Activated CD4-positive, alpha-beta T cell treated with anti-CD3 and anti-CD28 coated beads, Interleukin-2, amount 50 U/mL, for 48 hours (primary cell): Measurements from ENCODE around the gene PDSS2.
"Not testable (repeated sequence)": the region's sequence is repeated elsewhere in the genome, so short reads cannot be mapped to it uniquely, and the experiment has no call there.

Source experiments
- DNase-seq, 2 experiments: peaks; one replicate each; pipeline ENCODE4 v3.0.0-alpha.2; 2020

PDSS2 gene

GRCh38 chr6:107318100-107318736 is 141.1 kb downstream of the PDSS2 start:
- DNase-seq, result peak; percentile 25 to 45

DNA sequence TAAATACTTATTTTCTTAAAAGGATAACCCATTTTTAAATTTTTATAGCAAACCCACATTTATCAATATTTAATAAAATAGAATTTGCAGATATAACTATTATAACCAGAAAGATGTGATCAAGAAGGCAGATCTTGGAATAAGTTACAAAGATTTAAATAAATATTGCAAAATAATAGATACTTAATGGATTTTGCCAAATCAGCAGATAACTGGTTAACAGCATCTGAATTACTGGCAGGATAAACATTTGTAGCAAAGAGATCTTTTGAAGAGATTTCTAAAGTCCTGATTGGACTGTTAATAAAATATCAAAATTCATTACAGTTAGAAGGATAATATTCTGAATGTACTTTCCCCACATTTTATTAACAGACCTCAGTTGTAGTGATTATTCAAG is 144.2 kb downstream of the PDSS2 start:
- no peak for DNase-seq

DNA sequence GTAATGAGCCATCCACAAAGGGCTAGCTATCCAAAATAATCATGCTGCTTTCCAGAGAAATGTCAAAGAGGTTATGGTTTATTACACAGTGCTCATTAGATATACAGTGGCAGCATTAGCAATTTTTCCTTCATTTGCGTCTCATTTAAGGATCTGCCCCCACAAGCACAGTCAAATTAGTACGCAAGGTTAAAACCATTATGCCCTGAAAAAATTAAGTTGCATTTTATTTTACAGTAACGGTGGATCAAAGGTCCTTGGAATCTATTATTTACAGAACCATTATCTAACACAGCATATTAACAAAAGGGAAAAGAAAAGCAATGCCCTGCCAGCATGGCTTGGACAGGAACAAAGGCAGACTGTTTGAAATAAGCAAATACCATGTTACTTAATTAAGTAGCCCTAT is 144.8 kb downstream of the PDSS2 start:
- DNase-seq, result no peak

DNA sequence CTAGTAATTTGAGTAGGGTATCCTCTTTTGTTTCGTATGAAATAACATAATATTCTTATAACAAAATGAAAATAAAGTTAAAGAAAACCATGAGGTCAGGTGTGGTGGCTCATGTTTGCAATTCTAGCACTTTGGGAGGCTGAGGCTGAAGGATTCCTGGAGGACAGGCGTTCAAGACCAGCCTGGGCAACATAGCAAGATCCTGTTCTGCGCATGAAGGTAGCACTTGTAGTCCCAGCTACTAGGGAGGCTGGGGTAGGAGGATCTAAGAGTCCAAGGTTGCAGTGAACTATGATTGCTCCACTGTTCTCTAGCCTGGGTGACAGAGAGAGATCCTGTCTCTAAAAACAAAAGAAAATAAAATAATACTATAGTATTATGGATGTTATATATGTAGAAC is 145.6 kb downstream of the PDSS2 start:
- no peak for DNase-seq

- DNase-seq, result no peak
These were observed 149.0 kb downstream of the PDSS2 start for GRCh38 chr6:107310362-107310761.

GRCh38 chr6:107308677-107309076 is 150.7 kb downstream of the PDSS2 start:
- no peak for DNase-seq

GRCh38 chr6:107305994-107306393 is 153.4 kb downstream of the PDSS2 start:
- DNase-seq, result not testable (repeated sequence)

DNA sequence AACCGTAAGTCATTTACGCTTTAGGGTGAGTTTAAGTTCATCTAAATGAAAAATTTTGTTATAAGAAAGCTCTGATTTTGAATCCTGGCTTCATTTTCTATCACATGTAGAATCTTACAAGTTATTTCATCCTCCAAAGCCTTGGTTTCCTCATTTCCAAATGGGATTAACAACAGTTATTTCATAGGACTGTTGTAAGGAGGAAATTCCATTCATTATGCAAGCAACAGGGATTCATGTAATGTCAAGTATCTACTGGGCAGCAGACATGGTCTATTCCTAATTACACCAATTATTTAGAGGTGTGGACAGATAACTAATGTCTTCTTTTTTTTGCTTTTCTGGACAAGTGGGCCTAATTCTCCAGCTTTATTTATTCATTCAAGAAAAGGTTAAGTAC is 154.0 kb downstream of the PDSS2 start:
- DNase-seq, result no peak

- peak; percentile 42 to 62 for DNase-seq
These were observed 154.8 kb downstream of the PDSS2 start for GRCh38 chr6:107304421-107305025.

DNA sequence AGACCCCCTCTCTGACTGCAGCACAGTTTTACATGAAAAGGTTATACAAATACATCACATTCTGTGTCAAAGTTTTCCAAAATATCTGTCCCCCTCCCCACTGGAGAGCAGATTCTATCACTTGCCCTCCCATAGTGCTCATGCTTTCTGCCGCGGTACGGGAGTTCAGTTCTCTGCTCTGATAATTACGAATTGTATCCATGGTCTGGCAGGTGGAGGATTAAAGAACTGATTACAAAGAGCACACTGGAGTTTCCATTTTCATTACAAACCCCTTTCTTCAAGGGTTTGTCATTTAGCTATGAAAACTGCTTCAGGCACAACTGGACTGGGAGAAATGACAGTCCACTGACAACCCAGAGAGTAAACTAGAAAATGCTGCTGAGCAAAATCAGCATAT is 166.0 kb downstream of the PDSS2 start:
- DNase-seq, result no peak

DNA sequence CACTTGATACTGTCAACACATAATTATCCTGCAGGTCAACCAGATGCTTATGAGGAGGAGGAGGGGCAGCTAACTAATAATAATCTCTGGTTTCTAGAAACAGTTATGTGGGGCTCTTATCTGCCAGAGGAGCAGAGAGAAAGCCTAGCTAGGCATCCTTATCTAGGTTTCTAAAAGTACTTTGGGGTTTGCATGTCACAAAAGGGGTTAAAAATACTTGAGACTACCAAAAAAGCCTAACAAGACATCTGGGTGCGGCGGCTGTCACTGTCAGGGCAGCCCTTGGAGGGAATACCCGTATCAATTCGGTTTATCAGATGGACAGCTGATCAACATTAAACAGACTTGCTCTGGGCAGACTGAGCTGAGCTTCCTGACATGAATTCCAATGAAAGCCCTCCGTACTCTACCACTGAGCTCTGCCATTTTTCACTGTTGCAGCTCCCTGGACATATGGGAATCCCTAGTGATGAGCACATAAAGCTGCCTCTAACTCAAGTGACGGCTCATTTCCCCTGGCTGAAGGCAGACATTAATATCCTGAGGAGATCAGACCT is 166.6 kb downstream of the PDSS2 start:
- DNase-seq, result no peak

- no peak for DNase-seq
These were observed 168.9 kb downstream of the PDSS2 start for GRCh38 chr6:107290491-107290890.

GRCh38 chr6:107289258-107289657 is 170.1 kb downstream of the PDSS2 start:
- not testable (repeated sequence) for DNase-seq

GRCh38 chr6:107285683-107286082 is 173.7 kb downstream of the PDSS2 start:
- DNase-seq, result not testable (repeated sequence)

DNA sequence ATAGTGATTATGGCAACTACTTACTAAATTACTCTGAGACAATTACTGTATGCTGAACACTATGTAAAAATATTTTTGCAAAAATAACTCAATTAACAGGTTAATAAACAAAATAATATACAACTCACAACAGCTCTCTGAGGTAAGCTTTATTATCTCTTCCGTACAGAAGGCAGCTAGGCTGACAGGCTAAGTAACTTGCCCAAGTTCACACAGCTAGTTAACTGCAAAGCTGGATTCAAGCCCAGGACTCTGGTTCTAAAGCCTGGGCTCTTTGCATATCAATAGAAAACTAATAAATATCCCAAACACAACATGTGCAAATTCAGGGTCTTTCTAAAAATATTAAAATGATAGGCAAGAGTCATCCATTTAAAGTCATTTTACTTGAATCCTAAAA is 174.6 kb downstream of the PDSS2 start:
- no peak for DNase-seq

DNA sequence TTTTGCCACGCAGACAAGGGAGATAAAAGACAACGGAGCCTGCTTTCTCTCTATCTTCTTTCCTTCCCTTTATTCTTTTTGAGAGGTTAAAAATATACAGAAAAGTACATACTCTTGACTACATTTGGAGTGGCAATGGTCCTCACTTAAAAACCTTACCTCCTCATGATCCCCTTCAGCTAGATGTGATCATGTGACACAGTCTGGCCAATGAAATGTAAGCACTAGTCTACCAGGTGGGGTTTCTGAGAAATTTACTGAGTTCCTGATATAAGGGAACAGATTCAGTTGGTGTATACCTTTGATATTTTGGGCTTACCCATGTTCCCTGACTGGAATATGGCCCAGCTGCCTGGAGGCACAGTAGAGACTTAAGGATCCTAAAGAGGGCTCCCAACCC is 178.6 kb downstream of the PDSS2 start:
- DNase-seq, result no peak

GRCh38 chr6:107280001-107280400 is 179.4 kb downstream of the PDSS2 start:
- not testable (repeated sequence) for DNase-seq

GRCh38 chr6:107275330-107275865 is 184.0 kb downstream of the PDSS2 start:
- DNase-seq, result no peak

DNA sequence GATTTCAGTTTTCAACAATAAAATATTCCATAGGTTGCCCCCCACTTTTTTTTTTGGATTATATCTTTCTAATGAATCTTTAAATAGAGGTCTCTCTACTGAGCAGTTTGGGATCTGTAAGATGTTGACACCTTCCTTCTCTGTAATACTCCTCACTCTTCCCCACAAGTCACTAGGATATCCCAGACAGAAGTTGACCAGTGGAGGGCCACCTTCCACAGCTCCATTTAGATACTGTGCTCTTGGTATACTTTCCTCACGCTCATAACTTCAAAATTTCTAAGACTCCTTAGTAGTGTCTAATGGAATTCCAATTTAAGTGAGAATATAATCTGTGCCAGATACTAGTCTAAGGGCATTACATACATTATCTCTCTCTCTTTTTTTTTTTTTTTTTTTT is 185.1 kb downstream of the PDSS2 start:
- no peak for DNase-seq

DNA sequence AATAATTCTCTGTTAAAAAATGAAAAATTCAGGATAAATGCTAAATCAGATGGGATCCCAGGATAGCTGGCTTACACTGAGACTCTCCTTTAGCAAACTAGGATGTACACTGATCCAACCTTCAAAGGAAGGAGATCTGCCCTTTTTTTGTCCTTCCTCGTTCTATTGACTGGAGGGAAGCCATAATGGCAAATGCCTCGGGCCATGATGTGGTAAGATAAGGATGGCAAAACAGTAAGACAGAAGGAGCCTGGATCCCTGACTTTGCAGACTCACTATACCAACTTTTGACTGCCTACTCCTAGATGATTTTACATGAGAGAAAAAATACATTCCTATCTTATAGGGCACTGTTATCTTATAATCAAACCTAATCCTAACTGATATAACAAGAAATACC is 187.1 kb downstream of the PDSS2 start:
- no peak for DNase-seq

DNA sequence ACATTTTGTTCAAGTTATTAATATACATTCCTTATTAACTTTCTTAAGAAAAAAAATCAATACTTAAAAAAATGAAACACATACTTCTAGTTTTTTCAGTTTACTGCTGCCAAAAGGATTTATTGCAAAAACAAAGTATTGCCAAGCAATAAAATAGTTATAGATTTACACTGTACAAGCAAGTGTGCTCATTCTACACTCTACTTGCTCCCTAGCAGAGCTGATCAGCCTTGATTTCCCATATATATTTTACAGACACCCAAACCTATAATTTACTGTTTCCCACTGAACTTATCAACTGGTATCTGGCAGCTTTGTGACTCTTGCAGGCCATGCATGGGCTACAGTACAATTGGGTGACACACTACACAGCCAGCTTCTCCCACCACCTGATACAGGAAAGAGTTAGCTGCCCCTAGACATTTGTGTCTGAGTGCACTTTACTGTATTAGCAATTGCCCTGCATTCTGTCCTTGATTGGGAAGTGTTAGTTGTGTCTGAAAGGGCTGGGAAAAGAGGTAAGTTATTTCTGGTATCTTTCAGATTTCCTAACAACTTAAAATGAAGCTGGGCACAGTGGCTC is 188.1 kb downstream of the PDSS2 start:
- no peak for DNase-seq

DNA sequence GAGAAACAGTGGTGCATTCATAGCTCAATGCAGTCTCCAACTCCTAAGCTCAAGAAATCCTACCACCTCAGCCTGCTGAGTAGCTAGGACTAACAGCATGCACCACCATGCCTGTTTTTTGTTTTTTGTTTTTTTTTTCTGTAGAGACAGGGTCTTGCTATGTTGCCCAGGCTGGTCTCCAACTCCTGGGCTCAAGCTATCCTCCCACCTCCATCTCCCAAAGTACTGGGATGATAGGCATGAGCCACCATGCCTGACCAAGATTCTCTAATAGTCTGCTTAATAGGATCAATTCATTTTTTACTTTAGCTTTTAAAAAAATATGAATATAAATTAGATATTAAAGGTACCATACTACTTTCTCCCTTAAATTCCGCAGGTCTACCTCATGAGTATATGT is 191.7 kb downstream of the PDSS2 start:
- no peak for DNase-seq

- DNase-seq, result no peak
These were observed 192.4 kb downstream of the PDSS2 start for GRCh38 chr6:107267006-107267405.

DNA sequence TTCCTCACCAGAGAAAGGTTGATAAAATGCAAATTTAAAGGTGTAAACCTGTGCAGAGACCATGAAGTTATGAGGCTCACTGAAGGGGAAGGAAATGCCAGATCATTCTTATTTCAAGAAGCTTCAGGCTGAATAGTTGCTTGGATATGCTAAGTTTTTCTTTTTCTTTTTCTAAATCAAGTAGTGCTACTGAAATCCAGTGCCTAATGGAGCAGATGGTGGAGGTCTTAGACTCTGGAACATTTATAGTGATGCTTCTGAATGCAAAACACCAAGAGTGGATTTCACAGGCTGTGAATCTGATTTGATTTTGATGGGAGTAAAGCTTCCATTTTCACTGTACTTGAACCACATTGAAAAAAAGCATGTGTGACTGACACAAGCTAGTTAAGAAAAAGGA is 192.8 kb downstream of the PDSS2 start:
- DNase-seq, result no peak
